Ovary (tissue), 9 donors: ENCODE data around the gene SLC35B3. TPM values are rescaled to one million over a fixed set of nuclear protein-coding genes. Genes with fewer than 3 reads are reported as not detected.

Source experiments
- DNase-seq, 5 donors: peaks; one replicate each; pipeline ENCODE4 v3.0.0-alpha.2; 2019 to 2020
- H3K27ac ChIP-seq, 2 donors: fragments of 200-600 bp; one replicate each; pipeline versions ENCODE4 v1.5.1 to v1.8.0; 2019 to 2022
- H3K27me3 ChIP-seq: fragments of 200-600 bp; one replicate; pipeline ENCODE4 v1.8.0; 2022
- H3K36me3 ChIP-seq: fragments of 200-600 bp; sonication (generic); one replicate; pipeline ENCODE4 v1.5.1; 2019
- H3K4me1 ChIP-seq: one replicate; pipeline ENCODE4 v1.8.1; 2013; ENCODE audit warnings: mild to moderate bottlenecking, moderate library complexity; ENCODE audit not compliant: insufficient read depth
- H3K4me3 ChIP-seq: fragments of 200-600 bp; sonication (generic); one replicate; pipeline ENCODE4 v1.5.1; 2017
- H3K9me3 ChIP-seq, 2 donors: fragments of 200-600 bp in 1 of 2; sonication (generic) in 1 of 2; one replicate each; pipeline versions ENCODE4 v1.5.1 to v1.8.1; 2013 to 2019; ENCODE audit warnings: mild to moderate bottlenecking in 1 of 2, moderate library complexity in 1 of 2
- CTCF ChIP-seq, 3 donors: fragments of 450-650 bp in 2 of 3; fragments of 200-600 bp in 1 of 3; IDR thresholded peaks; one replicate each; pipeline versions ENCODE4 v1.5.1 to v1.8.0; 2016 to 2022; ENCODE audit warnings: antibody characterized with exemption in 3 of 3, mild to moderate bottlenecking in 1 of 3
- EP300 ChIP-seq: sonication (generic); formaldehyde crosslinking; IDR thresholded peaks from one replicate; pipeline ENCODE4 v1.6.1; 2017; ENCODE audit warnings: antibody characterized with exemption
- POLR2A ChIP-seq: fragments of 450-650 bp; IDR thresholded peaks from one replicate; pipeline ENCODE4 v1.6.1; 2017; ENCODE audit warnings: antibody characterized with exemption, mild to moderate bottlenecking, moderate library complexity
- WGBS, 3 donors: extraction: QIAGEN DNeasy Blood & Tissue Kit in 1 of 3; methylation state at CpG; one replicate each; pipeline versions ENCODE4 v1.1.5 to v1.1.7; 2013 to 2017; 5-methylcytosine and 5-hydroxymethylcytosine counted together
- intact Hi-C, 4 donors: fragments of 100-400 bp; cut with DNase I; formaldehyde crosslinking; loops; one replicate each; pipeline versions ENCODE4 v1.11.0 to v1.15.1; 2022 to 2023
- polyA plus RNA-seq, 2 donors: library from polyadenylated mRNA; stranded (reverse); fragments of 200-250 nt in 1 of 2; fragments of 350-450 nt in 1 of 2; fragmentation: Illumina TruSeq in 1 of 2; extraction: RNeasy Lipid Tissue Mini Kit (QIAGEN cat#74804) in 1 of 2; gene quantifications; one replicate each; pipeline ENCODE4 v1.2.3, GENCODE V29; 2013 to 2014
- total RNA-seq, 7 donors: library from RNA; depleted of rRNA in 2 of 7; stranded (reverse); fragments of >200 nt in 2 of 7; fragmentation: NEBNext Ultra II Directional in 3 of 7; extraction: Animal tissue kit (Norgen Biotek cat#: 25700) in 3 of 7; gene quantifications; one replicate each; pipeline versions ENCODE4 v1.1.0 to v1.2.4, GENCODE V29; 2016 to 2023
- donor health status: DM: no; HTN: no; CAD: no; lungs with moderate emphysema.
- donor health status: DM: no; HTN: no; CAD: no.
- donor health status: Bipolar disorder and iron deficiency.
- donor health status: DM: yes; HTN: yes; CAD: no.
- donor health status: DM: no; HTN: no; CAD: no.
- donor health status: DM: yes; HTN: yes; CAD: no.

The SLC35B3 gene
- total and polyA plus RNA-seq, 9 donors: 4.6 to 15.5 (median 9.9) TPM

DNA sequence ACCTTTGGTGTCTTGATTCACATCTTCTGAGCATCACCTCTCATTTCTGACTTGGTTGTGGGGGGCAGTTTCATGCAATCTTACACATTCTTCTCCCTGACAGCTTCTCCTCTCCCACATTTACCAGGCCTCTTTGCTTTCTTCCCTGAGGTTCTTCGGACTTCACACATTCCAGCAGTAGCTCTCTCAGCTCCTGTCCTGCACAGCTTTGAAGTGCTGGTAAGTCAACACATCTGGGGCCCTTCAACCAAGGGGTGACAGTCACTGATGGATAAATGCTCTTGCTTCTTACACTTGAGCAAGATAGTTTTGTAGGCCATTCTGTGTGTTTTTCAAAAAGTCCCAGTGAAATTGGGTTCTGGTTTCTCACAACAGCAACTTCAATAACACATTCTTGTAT is 2.5 kb upstream of the SLC35B3 start:
- Histone ChIP-seq H3K4me1 (peaks cover 5% of the 10 kb centered on the region), H3K4me3 (no peak overlapping the region), H3K36me3 (no peaks in the 10 kb centered on the region), H3K27ac (no peak overlapping the region), H3K9me3 (no peaks in the 10 kb centered on the region), H3K27me3 (no peaks in the 10 kb centered on the region)
- no peak for DNase-seq
- WGBS, 3 donors: 50 to 55% (median 50%) methylated on average over 1 of the region's 1 CpG
- no peak for TF ChIP-seq EP300
- intact Hi-C loops: loop anchor here in 1 of 4 donors (10.0 kb wide), 1 partner anchor 1123 kb away; the partner anchor contains the start of gene SSR1

DNA sequence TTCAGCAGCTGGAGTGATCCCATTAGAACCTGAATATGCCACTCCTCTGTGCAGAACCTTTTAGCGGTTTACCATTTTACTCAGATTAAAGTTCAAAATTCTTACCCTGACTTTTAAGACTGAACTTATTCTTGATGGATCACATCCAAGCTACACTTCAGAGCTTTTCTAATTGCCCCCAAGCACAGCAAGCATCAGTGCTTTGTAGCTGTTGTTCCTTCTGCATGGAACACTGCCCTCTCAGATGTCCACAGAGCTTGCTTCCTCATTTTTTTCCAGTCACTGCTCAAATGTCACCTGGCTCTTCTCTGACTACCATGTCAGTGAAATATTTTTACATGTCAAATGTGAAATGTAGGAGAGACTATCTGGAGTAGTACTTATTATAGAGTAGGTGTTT is 1.6 kb upstream of the SLC35B3 start:
- H3K4me1 ChIP-seq: peaks cover 5% of the 10 kb centered on the region
- no peak for DNase-seq
- no peaks in the 10 kb centered on the region for H3K36me3 ChIP-seq
- H3K27ac ChIP-seq: no peak overlapping the region
- 95 to 100% (median 100%) methylated on average over 1 of the region's 1 CpG for WGBS, 3 donors
- no peak for TF ChIP-seq EP300
- no peak for TF ChIP-seq POLR2A
- no peak for TF ChIP-seq CTCF (IDR thresholded peaks at IDR 0.05)
- no peaks in the 10 kb centered on the region for H3K27me3 ChIP-seq
- H3K4me3 ChIP-seq: no peak overlapping the region
- H3K9me3 ChIP-seq: no peaks in the 10 kb centered on the region
- intact Hi-C loops: loop anchor here in 1 of 4 donors (10.0 kb wide), 1 partner anchor 1122 kb away; the partner anchor contains the start of gene SSR1

- no peaks in the 10 kb centered on the region for H3K36me3 ChIP-seq
- TF ChIP-seq POLR2A: no peak
- no peak for TF ChIP-seq CTCF (IDR thresholded peaks at IDR 0.05)
- TF ChIP-seq EP300: no peak
- no peaks in the 10 kb centered on the region for H3K9me3 ChIP-seq
- 13 to 19% (median 15%) methylated on average over 15 of the region's 15 CpGs for WGBS, 3 donors
- H3K4me3 ChIP-seq: peak overlapping the region; percentile 85
- intact Hi-C loops: loop anchor here in 1 of 4 donors (10.0 kb wide), 1 partner anchor 1121 kb away; the partner anchor contains the start of gene SSR1
- no peak for DNase-seq
- H3K4me1 ChIP-seq: peaks cover 5% of the 10 kb centered on the region
- peak overlapping the region in 1 of 2 donors; percentile 69 for H3K27ac ChIP-seq
- no peaks in the 10 kb centered on the region for H3K27me3 ChIP-seq
These were observed 462 bp upstream of the SLC35B3 start for GRCh38 chr6:8435845-8436168.

GRCh38 chr6:8434727-8435092 is 635 bp downstream of the SLC35B3 start:
- Histone ChIP-seq H3K27me3 (no peaks in the 10 kb centered on the region), H3K4me3 (peak overlapping the region; percentile 85), H3K4me1 (peaks cover 5% of the 10 kb centered on the region), H3K9me3 (no peaks in the 10 kb centered on the region), H3K36me3 (no peaks in the 10 kb centered on the region), H3K27ac (peak overlapping the region in 1 of 2 donors; percentile 69)
- intact Hi-C loops: loop anchor here in 1 of 4 donors (10.0 kb wide), 1 partner anchor 1120 kb away; the partner anchor contains the start of gene SSR1
- WGBS, 3 donors: 1 to 2% (median 1%) methylated on average over 8 of the region's 8 CpGs
- TF ChIP-seq CTCF (IDR thresholded peaks at IDR 0.05): no peak
- no peak for TF ChIP-seq POLR2A
- no peak for TF ChIP-seq EP300
- no peak for DNase-seq

DNA sequence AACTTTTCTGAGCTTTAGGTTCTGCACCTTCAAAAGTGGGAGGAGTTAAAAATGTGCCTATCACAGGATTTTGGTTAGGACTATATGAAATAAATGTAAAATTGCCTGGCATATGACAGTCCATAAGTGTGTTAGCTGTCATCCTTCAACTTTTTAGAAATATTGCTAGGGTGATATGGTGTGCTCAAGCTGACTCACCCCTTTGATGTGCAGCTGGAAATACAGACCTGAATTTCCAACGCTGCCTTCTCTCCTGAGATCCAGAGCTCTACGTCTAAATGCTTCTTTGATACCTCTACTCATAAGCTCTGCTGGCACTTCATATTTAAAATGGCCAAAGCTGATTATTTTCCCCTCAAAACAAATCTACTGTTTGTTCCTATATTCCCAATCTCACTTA is 2.7 kb downstream of the SLC35B3 start:
- intact Hi-C loops: loop anchor here in 1 of 4 donors (10.0 kb wide), 1 partner anchor 1118 kb away; the partner anchor contains the start of gene SSR1
- DNase-seq: no peak
- no peak for TF ChIP-seq POLR2A
- no peak for TF ChIP-seq EP300
- no peak for TF ChIP-seq CTCF (IDR thresholded peaks at IDR 0.05)
- Histone ChIP-seq H3K4me3 (no peak overlapping the region), H3K27ac (no peak overlapping the region), H3K9me3 (no peaks in the 10 kb centered on the region), H3K27me3 (no peaks in the 10 kb centered on the region), H3K4me1 (peaks cover 5% of the 10 kb centered on the region), H3K36me3 (no peaks in the 10 kb centered on the region)
- 88 to 96% (median 89%) methylated on average over 2 of the region's 2 CpGs for WGBS, 3 donors
